RWPE2 (cell line): Measurements from ENCODE around the gene CHRD.

Experiments
- ATAC-seq: fragments of 200-7000 bp; cut with Tn5 transposase; 3 replicates; pipeline ENCODE4 v1.9.1; 2021; ENCODE audit warnings: low read depth
- DNase-seq: peaks from one replicate; pipeline ENCODE4 v3.0.0-alpha.2; 2020; ENCODE audit warnings: low spot score
- H3K27ac ChIP-seq: fragments of 450-650 bp; 2 replicates; pipeline ENCODE4 v1.5.1; 2017; ENCODE audit warnings: mild to moderate bottlenecking; ENCODE audit not compliant: poor library complexity, severe bottlenecking
- H3K27me3 ChIP-seq: fragments of 250-450 bp; sonication (Bioruptor Pico); 2 replicates; pipeline ENCODE4 v1.5.1; 2021; ENCODE audit warnings: mild to moderate bottlenecking, moderate library complexity; ENCODE audit not compliant: insufficient read depth, poor library complexity, severe bottlenecking
- H3K36me3 ChIP-seq: fragments of 250-450 bp; sonication (Bioruptor Pico); 2 replicates; pipeline ENCODE4 v1.5.1; 2020; ENCODE audit warnings: low read depth, mild to moderate bottlenecking, moderate library complexity
- H3K4me1 ChIP-seq: fragments of 250-450 bp; sonication (Bioruptor Pico); 2 replicates; pipeline ENCODE4 v1.5.1; 2021; ENCODE audit warnings: mild to moderate bottlenecking, moderate library complexity; ENCODE audit not compliant: insufficient read depth, poor library complexity, severe bottlenecking
- H3K4me3 ChIP-seq: fragments of 250-450 bp; sonication (Bioruptor Pico); 2 replicates; pipeline ENCODE4 v1.5.1; 2021; ENCODE audit warnings: mild to moderate bottlenecking, moderate library complexity; ENCODE audit not compliant: severe bottlenecking
- H3K9me3 ChIP-seq: fragments of 250-450 bp; sonication (Bioruptor Pico); 2 replicates; pipeline ENCODE4 v1.5.1; 2021; ENCODE audit warnings: mild to moderate bottlenecking, moderate library complexity; ENCODE audit not compliant: severe bottlenecking
- CTCF ChIP-seq: fragments of 450-650 bp; IDR thresholded peaks from one replicate; pipeline ENCODE4 v1.5.1; 2017; ENCODE audit warnings: mild to moderate bottlenecking, moderate library complexity; ENCODE audit not compliant: poor library complexity, severe bottlenecking

The CHRD gene

GRCh38 chr3:184371570-184372018, 8.3 kb upstream of the CHRD start:
- peak; percentile 93 for TF ChIP-seq CTCF
- DNase-seq (peak; percentile 77), ATAC-seq (peak; percentile 93)
- Histone ChIP-seq H3K27ac (no peak overlapping the region), H3K36me3 (peaks cover 36% of the 10 kb centered on the region), H3K27me3 (peaks cover 11% of the 10 kb centered on the region), H3K9me3 (no peaks in the 10 kb centered on the region), H3K4me3 (no peak overlapping the region), H3K4me1 (no peaks in the 10 kb centered on the region)

GRCh38 chr3:184372296-184372821, 7.5 kb upstream of the CHRD start:
- no peak for DNase-seq
- Histone ChIP-seq H3K4me3 (no peak overlapping the region), H3K27ac (no peak overlapping the region), H3K4me1 (no peaks in the 10 kb centered on the region), H3K9me3 (no peaks in the 10 kb centered on the region), H3K36me3 (peaks cover 28% of the 10 kb centered on the region), H3K27me3 (peaks cover 11% of the 10 kb centered on the region)
- no peak for ATAC-seq
- no peak for TF ChIP-seq CTCF

GRCh38 chr3:184372911-184373310, 6.9 kb upstream of the CHRD start:
- H3K36me3 ChIP-seq = peaks cover 22% of the 10 kb centered on the region
- no peak for TF ChIP-seq CTCF
- ATAC-seq (no peak), DNase-seq (no peak)
- no peaks in the 10 kb centered on the region for H3K9me3 ChIP-seq
- peaks cover 13% of the 10 kb centered on the region for H3K27me3 ChIP-seq
- no peak overlapping the region for H3K4me3 ChIP-seq
- H3K4me1 ChIP-seq = no peaks in the 10 kb centered on the region
- H3K27ac ChIP-seq = no peak overlapping the region

- no peak overlapping the region for H3K4me3 ChIP-seq
- no peaks in the 10 kb centered on the region for H3K4me1 ChIP-seq
- H3K36me3 ChIP-seq = peaks cover 17% of the 10 kb centered on the region
- no peaks in the 10 kb centered on the region for H3K9me3 ChIP-seq
- H3K27ac ChIP-seq = no peak overlapping the region
- TF ChIP-seq CTCF = no peak
- ATAC-seq (peak; percentile 21; the same call in 1 of the 3 replicates), DNase-seq (no peak)
- peaks cover 19% of the 10 kb centered on the region for H3K27me3 ChIP-seq
These were observed 6.4 kb upstream of the CHRD start for GRCh38 chr3:184373422-184373821.

GRCh38 chr3:184375747-184376461, 4.0 kb upstream of the CHRD start:
- Histone ChIP-seq H3K27me3 (peaks cover 34% of the 10 kb centered on the region), H3K27ac (no peak overlapping the region), H3K4me3 (no peak overlapping the region), H3K4me1 (no peaks in the 10 kb centered on the region), H3K9me3 (no peaks in the 10 kb centered on the region), H3K36me3 (no peaks in the 10 kb centered on the region)
- ATAC-seq (no peak), DNase-seq (no peak)
- TF ChIP-seq CTCF = no peak
